Measurements from ENCODE around the gene TRIM22.
A peak's percentile ranks its signal among the peaks of the same experiment; 100 is the strongest.
"Not testable (repeated sequence)": the region's sequence is repeated elsewhere in the genome, so short reads cannot be mapped to it uniquely, and the experiment has no call there.

The TRIM22 gene

GRCh38 chr11:5691964-5692361 lies 2.4 kb downstream of the TRIM22 start:
- peak in 1 of 2 donors; percentile 33 for DNase-seq

GRCh38 chr11:5694642-5695041 lies 5.1 kb downstream of the TRIM22 start:
- no peak for DNase-seq

GRCh38 chr11:5695580-5695979 lies 6.0 kb downstream of the TRIM22 start:
- no peak for DNase-seq

- no peak for DNase-seq
Observed at GRCh38 chr11:5696210-5696609, 6.6 kb downstream of the TRIM22 start.

GRCh38 chr11:5698281-5698680 lies 8.7 kb downstream of the TRIM22 start:
- DNase-seq: no peak

- no peak for DNase-seq
Observed at GRCh38 chr11:5700421-5701054, 10.9 kb downstream of the TRIM22 start.

GRCh38 chr11:5701055-5701577 lies 11.5 kb downstream of the TRIM22 start:
- no peak for DNase-seq

GRCh38 chr11:5703741-5704536 lies 14.3 kb downstream of the TRIM22 start:
- DNase-seq: no peak

- no peak for DNase-seq
Observed at GRCh38 chr11:5705688-5706087, 16.1 kb downstream of the TRIM22 start.

- DNase-seq: peak in 1 of 2 donors; percentile 37
Observed at GRCh38 chr11:5712507-5712906, 22.9 kb downstream of the TRIM22 start.

GRCh38 chr11:5713695-5714094 lies 24.1 kb downstream of the TRIM22 start:
- no peak for DNase-seq

- DNase-seq: not testable (repeated sequence)
Observed at GRCh38 chr11:5716518-5716917, 26.9 kb downstream of the TRIM22 start.

GRCh38 chr11:5719703-5720495 lies 30.3 kb downstream of the TRIM22 start:
- no peak for DNase-seq

GRCh38 chr11:5722622-5723021 lies 33.0 kb downstream of the TRIM22 start:
- no peak for DNase-seq

- DNase-seq: no peak
Observed at GRCh38 chr11:5726351-5726750, 36.8 kb downstream of the TRIM22 start.

- DNase-seq: no peak
Observed at GRCh38 chr11:5727691-5728090, 38.1 kb downstream of the TRIM22 start.

GRCh38 chr11:5736396-5736795 lies 46.8 kb downstream of the TRIM22 start, which contains the start of gene OR56B1:
Gene OR56B1, plus strand, starts transcription at chr11:5736448. Its CDS starts 69 bp downstream, at chr11:5736517.
- DNase-seq: no peak

- no peak for DNase-seq
Observed at GRCh38 chr11:5737091-5737490, 47.5 kb downstream of the TRIM22 start.

- no peak for DNase-seq
Observed at GRCh38 chr11:5737670-5738392, 48.2 kb downstream of the TRIM22 start.

GRCh38 chr11:5738431-5738830 lies 48.8 kb downstream of the TRIM22 start:
- no peak for DNase-seq

GRCh38 chr11:5746614-5747013 lies 57.0 kb downstream of the TRIM22 start:
- no peak for DNase-seq

- DNase-seq: no peak
Observed at GRCh38 chr11:5749836-5750235, 60.2 kb downstream of the TRIM22 start.

GRCh38 chr11:5753943-5754342 lies 64.4 kb downstream of the TRIM22 start, which contains the start of gene OR52N4:
Gene OR52N4, plus strand, starts transcription at chr11:5754243. Its CDS starts 498 bp downstream, at chr11:5754741.
- DNase-seq: no peak
